GM21529 (cell line): ENCODE results near the gene LRP2.
A peak's percentile ranks its signal among the peaks of the same experiment; 100 is the strongest.
"Not testable (repeated sequence)": the region's sequence is repeated elsewhere in the genome, so short reads cannot be mapped to it uniquely, and the experiment has no call there.

ENCODE experiments used
- ATAC-seq: cut with Tn5 transposase; IDR thresholded peaks from one replicate; pipeline ENCODE4 v1.9.1; 2021; ENCODE audit not compliant: unreplicated experiment

Gene LRP2

DNA sequence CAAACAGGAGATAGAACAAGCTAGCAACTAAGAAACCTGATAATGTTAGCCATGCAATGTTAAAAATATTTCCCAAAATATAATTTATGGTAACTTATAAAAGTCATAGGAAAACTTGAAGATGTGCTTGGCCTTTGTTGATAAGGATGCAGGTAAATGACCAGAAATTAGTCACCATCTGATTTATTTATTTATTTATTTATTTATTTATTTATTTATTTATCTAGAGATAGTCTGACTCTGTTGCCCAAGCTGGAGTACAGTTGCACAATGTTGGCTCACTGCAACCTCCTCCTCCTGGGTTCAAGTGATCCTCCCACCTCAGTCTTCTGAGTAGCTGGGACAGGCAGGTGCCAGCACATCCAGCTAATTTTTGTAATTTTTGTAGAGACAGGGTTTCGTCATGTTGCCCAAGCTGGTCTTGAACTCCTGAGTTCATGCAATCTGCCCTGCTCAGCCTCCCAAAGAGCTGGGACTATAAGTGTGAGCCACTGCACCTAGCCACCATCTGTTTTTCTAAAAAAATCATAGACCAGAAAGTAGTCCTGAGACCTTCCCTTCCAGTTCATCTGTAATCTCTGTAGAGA, 183.4 kb downstream of the LRP2 start:
- no peak for ATAC-seq

DNA sequence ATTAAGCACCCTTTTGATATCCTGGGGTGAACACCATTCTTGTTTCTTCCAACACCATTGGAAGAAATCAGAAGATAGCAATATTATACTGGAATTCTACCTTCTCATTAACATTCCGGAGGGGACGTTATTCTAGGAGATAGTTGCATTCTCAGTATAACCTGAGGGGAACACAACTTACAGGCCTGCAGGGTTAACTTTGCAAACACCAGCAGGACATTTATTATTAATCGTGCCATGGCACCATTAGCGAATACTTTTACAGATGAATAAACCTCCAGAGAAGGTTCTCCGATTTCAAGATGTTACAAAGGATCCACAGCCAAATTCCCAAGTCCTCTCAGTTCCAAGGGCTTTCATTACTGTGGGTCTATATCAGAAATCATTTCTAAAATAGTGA, 184.0 kb downstream of the LRP2 start:
- ATAC-seq = no peak

DNA sequence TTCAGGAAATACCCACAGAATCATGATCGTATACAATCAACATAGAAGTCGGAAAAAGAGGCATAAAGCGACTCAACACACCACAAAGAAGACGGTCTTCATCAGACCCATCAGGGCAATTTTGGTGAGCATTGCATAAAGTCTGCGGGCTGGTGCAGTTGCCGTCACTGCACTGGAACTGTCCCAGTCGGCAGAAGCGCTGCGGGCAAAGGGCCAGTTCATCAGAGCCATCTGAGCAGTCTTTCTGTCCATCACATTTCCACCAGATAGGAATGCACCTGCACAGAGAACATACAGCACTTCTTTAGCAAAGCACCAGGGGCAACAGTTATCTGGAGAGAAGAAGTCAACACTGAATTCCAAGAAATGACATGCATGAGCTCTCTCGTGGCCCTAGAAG, 187.2 kb downstream of the LRP2 start:
- ATAC-seq = no peak

DNA sequence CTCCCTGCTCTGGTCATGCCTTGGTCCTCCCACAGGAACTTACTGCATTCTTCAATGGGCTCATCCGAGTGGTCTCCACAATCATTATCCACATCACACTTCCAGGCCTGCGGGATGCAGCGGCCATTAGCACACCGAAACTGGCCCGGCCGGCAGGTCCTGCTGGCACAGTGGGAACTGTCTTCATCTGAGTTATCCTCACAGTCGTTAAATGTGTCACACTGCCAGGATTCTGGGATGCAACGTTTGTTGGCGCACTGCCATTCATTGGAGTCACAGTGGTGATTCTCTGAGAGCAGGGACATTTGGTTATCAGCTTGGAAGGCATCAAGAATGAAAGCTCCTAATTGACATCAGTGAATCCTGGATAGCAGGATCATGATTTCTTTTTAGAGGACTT, 188.5 kb downstream of the LRP2 start:
- ATAC-seq = no peak

DNA sequence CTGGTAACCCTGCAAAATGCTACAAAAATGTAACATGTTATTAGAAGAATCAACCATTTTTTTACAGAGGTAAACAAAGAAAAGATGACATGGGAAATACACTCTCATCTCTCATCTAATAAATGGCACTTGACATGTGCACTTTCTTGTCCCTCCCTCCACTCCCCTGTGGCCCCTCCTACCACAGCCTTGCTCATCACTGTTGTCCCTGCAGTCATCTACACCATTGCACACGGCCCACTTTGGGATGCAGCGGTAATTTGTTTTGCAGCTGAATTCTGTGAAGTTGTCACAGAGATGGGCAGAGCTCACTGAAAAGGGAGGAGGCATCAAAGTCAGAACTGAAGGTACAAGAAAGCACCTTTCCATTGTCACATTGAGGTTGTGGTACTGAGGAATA, 189.4 kb downstream of the LRP2 start:
- ATAC-seq = no peak

DNA sequence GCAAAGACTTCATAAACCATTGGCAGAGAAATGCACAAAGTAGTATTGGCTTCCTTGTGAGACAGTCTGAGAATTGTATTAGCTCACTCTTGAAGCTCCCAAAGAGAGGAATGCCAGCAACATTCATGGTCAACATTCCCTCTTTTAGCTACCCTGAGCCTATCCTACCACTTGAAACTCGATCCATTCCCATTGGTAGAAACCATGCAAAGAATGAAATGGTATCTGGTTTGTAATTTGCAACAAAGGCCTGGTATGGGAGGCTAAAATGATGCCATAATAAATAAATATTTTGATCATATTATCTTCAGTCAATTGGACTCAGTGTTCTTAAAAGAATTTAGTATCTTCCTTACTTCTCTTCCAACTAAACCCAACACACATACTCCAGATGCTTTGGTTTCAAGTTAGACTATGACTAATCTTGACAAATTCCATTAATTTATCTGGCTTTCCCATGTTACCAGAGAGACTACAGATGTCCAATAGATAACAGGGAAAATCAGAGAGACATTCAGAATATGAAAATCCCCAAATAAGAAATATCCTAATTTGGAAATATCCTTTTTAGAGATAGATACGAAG, 190.1 kb downstream of the LRP2 start:
- ATAC-seq = no peak

DNA sequence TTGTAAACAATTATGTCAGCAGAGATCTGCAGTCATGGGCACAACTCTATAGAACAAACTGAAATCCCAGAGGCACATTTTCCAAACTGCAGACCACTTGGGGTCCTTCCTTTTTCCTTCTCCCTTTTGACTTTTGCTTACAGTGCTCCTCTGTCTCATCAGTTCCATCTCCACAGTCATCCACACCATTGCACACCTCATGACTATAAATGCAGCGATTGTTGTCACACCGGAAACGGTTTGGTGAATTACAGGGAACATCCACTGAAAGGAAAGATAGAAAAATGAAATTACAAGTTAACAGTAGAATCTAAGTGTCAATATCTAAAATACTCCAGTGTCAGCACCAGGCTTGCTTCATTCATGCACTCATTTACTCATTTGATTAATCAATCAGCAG, 196.5 kb downstream of the LRP2 start:
- no peak for ATAC-seq

DNA sequence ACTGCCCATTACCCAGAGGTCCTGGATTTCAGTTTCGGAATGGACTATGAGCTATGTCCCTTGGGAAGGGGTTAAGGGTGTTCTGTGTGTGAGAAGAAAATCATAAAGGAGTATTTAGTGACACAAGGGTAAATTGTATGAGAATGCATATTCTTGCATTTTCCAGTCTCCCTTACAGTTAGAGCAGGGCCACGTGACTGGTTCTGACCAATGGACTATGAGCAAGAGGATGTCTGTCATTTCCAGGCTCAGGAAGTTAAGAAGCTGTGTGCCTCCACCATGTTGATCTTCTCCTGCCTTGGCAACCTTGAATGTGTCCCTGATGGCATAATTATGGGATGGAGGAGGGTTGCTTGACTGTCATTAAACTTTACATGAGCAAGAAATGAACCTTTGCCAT, 198.0 kb downstream of the LRP2 start:
- ATAC-seq = no peak

DNA sequence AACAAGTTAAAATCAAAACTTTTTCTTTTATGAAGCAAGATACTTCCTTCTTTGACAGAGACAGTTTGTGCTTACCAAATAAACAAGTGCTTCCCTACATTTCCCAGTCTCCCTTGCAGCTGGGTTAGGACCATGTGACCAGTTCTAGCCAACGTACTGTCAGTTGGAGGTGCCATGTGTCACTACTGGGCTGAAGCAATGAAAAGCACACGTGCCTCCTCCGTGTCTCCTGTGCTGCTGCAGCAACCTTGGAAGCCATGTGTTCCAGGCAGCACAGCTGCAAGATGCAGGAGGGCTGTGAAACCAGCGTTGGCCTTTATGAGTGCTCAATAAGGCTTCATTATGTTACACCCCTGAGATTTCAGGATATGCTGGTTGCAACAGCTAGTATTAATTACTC, 199.7 kb downstream of the LRP2 start:
- no peak for ATAC-seq

DNA sequence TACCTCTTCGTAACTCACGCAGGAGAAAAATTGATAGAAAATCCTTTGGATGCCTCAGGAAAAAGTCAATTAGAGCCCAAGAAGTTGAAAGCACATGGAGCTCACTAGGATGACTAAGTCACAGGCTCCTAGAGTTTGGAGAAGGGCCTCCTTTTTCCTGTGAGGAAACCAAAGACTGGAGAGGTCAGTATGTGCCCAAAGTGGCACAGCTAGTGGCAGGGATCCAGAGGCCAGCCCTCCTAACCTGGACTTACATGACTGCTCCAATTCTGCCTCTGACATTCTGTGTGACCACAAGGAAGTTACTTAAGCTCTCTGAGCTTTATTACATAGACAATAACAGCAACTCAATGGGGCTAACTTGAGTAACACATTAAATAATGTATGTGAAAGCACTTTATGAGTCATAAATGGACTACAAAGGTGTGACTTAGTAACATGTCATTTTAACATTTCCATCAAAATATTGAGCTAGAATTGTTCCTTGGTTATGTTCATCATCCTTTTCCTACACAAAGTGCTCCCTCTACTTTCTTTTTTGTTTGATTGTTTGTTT, 201.3 kb downstream of the LRP2 start:
- ATAC-seq = no peak

DNA sequence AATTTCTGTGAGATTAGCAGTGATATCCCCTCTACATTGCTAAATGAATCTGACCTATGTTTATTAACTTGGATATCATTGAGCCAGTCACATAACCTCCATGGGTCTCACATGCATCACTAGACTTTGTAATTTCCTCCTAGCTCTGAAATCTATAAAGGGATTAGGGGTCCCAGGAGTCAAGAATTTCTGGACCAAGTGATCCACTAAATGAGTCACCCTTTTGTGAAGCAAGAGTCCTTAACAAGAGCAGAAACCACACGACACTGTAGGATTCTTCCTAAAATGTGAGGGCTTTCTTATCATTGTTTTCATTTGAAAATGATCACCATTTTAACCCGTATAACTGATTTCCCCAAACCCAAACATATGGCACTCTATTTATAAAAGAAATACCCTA, 202.6 kb downstream of the LRP2 start:
- no peak for ATAC-seq

DNA sequence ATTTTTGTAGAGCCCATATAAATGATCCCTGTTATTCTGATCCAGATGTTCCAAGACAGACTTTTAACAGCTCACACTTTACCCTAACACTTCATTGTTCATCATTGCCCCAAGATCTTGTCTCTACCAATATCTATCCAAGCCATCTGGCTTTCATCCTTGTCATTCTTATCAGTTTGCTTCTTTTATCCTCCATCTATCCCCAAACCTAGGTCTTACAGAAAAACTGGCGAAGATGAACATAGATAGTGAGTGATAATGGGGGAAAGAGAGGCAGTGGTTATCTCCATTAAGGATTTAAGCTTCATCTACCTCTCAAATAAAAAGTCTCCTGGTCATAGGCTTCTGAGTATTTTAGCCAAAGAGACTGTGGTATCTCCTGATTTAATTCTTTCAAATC, 203.5 kb downstream of the LRP2 start:
- ATAC-seq = no peak

DNA sequence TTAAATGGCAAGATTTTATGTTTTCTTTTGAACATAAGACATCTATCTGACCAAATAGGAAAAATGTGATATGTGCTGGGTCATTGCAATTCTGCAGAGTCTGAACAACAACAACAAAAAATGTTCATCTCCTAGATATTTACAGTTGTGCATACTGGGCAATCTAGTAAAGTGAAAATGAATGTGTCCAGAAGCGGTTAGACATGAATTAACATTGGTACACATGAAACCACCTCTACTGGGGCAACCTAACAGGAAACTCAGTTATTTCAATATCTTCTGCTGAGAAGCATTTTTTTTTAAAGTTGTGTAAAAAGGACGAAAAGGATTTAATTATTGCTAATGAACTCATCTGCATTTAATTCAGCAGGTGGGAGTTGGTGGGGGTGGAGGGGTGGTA, 216.1 kb downstream of the LRP2 start:
- no peak for ATAC-seq

DNA sequence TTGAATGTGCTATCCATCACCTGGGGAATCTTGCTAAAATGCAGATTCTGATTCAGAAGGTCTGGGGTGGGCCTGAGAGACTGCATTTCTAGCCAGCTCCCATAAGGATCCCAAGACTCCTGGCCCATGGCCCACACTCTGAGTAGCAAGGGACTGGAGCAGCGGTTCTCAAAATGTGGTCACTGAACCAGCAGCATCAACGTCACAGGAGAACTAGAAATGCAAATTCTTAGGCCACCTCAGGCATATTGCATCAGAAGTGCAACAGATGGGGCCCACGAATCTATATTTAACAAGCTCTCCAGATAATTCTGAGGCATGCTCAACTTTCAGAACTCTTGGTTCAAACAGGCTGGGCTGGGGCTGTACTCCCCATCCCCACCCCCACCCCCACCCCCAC, 218.3 kb downstream of the LRP2 start:
- peak; percentile 51 for ATAC-seq

DNA sequence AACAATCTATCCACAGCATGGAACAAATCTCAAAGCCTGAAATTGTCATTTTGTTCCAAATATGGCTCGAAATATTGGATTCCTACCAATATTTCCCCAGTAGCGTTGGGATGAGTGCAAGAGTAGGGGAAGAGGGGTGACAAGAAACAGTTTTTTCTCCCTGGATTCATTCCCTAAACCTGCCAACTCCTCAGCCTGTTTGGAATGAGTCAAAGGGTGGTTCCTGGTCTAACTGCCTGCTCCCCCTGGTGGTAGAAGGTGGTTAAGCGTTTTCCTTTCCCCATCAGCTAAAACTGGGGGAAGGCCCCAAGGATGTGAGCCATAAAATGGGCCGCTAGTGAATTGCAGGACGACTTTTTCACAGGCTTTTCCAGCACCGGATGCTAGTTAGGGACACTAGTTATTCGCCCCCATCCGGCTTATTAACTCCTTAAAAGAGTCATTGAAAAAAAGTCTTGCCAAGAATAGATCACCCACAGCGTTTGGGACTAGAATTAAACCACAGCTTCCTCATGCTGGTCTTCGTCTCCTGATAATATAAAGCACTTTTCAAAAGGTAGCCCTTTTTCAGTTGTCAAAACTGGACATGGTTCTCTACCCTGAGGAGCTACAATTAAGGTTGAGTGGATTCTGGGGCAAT, 220.5 kb downstream of the LRP2 start:
- ATAC-seq = peak; percentile 68

DNA sequence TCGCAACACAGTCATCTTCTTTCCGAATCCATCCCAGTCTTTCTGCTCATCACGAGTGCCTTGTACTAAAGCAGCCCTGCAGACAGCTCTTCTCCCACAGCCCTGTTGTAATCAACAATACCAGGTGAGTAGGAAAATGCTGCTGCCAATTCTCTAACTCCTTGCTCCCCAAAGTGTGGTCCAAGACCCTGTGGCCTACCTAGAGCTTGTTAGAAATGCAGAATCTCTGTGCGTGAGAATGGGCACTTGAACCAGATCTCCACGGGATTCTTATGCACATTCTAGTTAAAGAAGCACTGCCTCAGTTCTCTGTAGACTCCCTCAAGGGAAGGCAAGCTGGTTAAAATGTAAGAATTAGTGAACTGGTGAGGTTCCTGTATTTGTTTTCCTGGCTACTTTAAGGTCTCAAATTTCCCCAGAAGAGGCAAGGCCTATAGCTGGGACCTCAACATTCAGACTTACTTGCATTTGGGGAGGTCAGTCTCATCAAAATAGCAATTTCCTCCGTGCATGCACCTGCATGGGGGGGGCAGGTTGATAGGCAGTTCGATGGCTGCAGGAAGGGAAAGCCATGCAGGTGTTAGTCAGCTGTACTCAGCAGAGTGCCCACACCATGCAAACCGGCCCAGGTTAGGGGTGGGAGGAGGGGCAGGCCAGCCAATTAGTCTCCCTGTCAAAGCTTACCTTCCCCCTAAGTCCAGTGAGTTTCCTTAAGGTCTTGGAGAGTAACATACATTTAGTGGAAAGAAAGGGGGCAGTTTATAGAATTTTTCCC, 222.2 kb downstream of the LRP2 start:
- no peak for ATAC-seq

DNA sequence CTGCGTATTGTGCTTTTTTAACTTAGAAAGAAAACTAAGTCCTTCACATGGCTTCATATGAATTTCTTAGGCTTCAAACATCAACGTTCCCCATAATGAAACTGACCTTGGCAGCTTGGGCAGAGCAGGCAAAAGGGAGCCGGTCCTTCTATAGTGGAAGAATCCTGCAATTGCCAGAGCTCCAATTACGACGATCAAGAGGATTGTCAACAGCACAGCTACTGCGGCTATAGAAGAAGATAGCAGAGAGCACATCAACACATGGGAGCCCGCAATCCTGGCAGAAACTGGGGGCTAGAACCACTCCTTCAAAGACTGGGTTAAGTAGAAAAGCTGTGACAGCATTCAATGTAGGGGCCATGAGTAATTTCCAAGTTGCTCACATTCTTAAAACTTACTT, 223.2 kb downstream of the LRP2 start:
- no peak for ATAC-seq

DNA sequence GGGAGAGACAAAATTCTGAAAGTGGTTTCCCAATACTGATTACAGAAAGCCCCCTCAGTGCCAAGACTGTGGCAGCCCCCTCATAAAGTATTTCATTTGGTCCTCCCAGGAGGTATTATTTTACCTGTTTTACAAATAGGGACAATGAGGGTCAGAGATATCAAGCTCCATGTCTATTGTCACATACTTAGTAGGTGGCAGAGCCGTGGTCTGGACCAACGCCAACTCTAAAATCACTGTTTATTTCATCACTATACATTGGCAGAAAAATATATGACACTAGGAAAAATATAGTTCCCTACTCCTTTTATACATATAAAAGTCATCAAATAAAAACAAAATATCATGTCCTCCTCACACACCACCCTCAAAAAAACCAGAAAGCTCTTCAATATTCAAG, 224.4 kb downstream of the LRP2 start:
- no peak for ATAC-seq

DNA sequence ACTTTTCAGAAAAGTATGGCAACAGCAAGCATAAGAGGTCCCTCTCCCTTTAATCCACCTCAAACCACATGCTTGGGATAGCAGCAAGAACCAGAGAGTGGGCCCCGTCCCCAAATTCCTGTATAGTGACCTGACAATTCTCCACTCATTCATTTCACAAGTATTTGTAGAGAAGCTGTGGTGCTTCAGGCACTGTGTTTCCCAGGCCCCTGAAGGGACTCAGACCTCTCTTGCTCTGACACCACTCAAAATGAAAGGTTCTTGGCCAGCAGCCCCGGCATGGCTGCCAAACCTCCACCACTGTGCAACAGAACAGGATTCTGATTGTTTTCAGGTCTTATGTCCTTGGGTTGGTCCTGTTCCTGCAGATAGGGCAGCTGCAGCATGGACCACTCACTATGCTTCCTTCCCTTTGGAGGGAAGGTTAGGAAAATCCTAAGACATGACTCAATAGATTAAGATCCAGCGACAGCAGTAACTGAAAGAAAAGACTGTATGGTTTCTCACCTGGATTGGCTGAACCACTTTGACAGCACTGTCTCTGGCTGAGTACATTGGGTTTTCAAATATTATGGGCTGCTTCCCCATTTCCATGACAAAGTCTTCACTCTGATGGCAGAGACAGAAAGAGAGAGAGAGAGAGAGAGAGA, 225.3 kb downstream of the LRP2 start:
- no peak for ATAC-seq

DNA sequence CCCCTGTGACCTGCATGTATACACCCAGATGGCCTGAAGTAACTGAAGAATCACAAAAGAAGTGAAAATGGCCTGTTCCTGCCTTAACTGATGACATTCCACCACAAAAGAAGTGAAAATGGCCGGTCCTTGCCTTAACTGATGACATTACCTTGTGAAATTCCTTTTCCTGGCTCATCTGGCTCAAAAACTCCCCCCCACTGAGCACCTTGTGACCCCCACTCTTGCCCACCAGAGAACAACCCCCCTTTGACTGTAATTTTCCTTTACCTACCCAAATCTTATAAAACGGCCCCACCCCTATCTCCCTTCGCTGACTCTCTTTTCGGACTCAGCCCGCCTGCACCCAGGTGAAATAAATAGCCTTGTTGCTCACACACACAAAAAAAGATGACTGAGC, 225.9 kb downstream of the LRP2 start:
- not testable (repeated sequence) for ATAC-seq

DNA sequence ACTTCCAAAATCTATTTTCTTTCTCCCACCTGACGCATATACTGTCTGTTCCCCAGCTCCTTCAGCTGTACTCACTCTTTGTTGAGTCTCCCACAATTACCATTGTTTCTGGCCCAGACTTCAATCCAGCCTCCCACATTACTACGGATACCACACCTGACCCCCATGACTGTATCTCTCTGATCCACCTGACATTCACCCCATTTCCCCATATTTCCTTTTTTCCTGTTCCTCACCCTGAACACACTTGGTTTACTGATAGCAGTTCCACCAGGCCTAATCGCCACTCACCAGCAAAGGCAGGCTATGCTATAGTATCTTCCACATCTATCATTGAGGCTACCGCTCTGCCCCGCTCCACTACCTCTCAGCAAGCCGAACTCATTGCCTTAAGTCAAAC, 228.1 kb downstream of the LRP2 start:
- not testable (repeated sequence) for ATAC-seq
